HG03558 (cell line): ENCODE data around the gene TPTE2.
A peak's percentile ranks its signal among the peaks of the same experiment; 100 is the strongest.
"Not testable (repeated sequence)": the region's sequence is repeated elsewhere in the genome, so short reads cannot be mapped to it uniquely, and the experiment has no call there.

Experiments
- ATAC-seq: cut with Tn5 transposase; IDR thresholded peaks from one replicate; pipeline ENCODE4 v1.9.1; 2021; ENCODE audit warnings: moderate number of reproducible peaks; ENCODE audit not compliant: unreplicated experiment; ENCODE audit errors: extremely low read depth

The TPTE2 gene

GRCh38 chr13:19561127-19561582, at the start of gene TPTE2:
Gene TPTE2, minus strand, starts transcription at chr13:19561532. Its CDS starts 58,298 bp downstream, at chr13:19503234.
- not testable (repeated sequence) for ATAC-seq

DNA sequence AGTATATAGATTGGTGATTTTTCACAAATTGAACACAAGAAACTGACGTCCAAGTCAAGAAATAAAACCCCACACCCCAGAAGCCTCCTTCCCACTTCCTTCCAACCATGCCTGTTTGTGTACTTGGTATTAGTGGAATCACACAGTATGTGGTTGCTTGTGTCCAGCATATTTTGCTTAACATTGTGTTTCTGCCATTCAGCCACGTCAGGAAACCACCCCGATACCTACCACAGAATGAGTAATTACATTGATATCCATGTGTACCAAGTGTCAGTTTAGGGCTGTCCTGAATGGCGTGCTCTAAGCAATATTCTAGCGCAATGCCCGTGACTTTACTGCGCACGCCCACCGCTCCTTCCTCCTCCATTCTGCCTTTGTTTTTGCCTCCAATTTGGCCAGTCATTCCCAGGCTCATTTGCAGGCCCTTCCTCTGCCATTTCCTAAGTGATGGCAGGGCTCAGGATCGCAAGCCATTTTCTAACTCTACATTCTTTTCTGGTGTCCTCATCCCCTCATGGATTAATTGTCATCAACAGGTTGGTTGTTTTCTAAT, 46.3 kb upstream of the TPTE2 start:
- ATAC-seq = no peak

GRCh38 chr13:19606737-19607136, 45.4 kb upstream of the TPTE2 start:
- ATAC-seq = no peak

DNA sequence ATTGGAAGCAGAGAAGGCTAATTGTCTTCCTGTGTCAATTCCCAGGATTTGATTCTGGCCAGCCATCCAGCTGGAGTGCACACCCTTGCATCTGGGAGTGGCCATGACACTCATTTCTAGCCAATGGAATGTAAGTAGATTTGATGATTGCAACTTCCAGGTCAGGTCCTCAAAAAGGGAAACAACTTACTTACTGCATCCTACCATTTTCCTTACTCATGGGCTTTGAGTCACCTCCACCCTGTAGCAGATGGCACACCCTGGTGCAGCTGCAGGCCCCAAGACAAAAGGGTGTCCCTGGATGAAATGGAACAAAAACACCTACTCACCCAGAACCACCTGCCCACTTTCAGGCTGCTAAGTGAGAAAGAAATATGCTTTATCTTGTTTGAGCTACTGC, 44.8 kb upstream of the TPTE2 start:
- no peak for ATAC-seq

DNA sequence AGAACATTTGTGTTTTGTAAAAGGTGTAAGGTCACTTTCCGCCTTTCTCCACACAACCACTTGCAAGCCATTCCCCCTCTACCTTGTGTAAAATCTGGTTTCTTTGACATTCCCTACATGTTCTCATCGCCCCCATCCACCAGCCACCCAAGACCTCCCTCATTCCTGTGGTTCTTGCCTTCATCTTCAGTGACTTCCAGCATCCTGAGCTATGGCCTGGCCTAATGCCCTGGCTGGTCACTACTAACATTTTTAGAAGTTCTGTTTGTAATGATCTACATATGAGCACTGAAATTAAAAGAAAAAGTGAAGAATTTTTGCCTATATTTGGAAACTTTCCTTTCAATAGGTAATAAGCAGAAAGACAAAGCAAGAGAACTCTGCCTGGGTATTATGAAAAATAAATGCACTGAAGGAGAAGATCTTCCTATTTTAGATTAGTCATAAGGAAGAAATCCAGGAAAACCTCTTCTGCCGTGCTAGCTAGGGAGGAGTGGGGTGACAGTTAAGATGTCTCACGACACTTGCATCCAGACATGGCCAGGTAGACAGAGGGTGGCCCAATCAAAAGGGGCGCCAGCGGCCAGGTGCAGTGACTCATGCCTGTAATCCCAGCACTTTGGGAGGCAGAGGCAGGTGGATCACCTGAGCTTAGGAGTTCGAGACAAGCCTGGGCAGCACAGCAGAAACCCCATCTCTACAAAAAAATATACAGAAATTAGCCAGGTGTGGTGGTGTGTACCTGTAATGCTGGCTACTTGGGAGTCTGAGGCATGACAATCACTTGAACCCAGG, 44.0 kb upstream of the TPTE2 start:
- no peak for ATAC-seq

- no peak for ATAC-seq
These were observed 43.0 kb upstream of the TPTE2 start for GRCh38 chr13:19604306-19604705.

GRCh38 chr13:19601749-19602725, 40.7 kb upstream of the TPTE2 start:
- ATAC-seq = peak; percentile 67

GRCh38 chr13:19597523-19597922, 36.2 kb upstream of the TPTE2 start:
- ATAC-seq = no peak

DNA sequence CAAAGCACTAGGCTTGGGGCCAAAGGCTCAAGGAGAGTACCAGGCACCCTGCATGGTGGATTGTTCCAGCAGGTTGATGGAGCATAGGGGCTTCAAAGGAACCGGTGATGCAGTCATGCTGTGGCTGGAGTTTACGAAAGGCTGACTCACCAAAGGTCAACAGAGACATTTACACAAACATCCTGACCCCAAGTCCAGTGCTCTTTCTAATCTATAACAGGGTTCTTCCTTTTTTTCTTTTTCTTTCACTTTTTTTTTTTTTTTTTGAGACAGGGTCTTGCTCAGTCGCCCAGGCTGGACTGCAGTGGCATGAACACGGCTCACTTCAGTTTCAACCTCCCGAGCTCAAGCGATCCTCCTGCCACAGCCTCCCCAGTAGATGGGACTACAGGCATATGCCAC, 35.6 kb upstream of the TPTE2 start:
- no peak for ATAC-seq

- no peak for ATAC-seq
These were observed 34.8 kb upstream of the TPTE2 start for GRCh38 chr13:19596086-19596485.

GRCh38 chr13:19592657-19593180, 31.4 kb upstream of the TPTE2 start:
- no peak for ATAC-seq

GRCh38 chr13:19591864-19592263, 30.5 kb upstream of the TPTE2 start:
- no peak for ATAC-seq

- no peak for ATAC-seq
These were observed 29.1 kb upstream of the TPTE2 start for GRCh38 chr13:19590423-19590822.

GRCh38 chr13:19589312-19589711, 28.0 kb upstream of the TPTE2 start:
- ATAC-seq = no peak

GRCh38 chr13:19587635-19588300, 26.4 kb upstream of the TPTE2 start:
- peak; percentile 69 for ATAC-seq

DNA sequence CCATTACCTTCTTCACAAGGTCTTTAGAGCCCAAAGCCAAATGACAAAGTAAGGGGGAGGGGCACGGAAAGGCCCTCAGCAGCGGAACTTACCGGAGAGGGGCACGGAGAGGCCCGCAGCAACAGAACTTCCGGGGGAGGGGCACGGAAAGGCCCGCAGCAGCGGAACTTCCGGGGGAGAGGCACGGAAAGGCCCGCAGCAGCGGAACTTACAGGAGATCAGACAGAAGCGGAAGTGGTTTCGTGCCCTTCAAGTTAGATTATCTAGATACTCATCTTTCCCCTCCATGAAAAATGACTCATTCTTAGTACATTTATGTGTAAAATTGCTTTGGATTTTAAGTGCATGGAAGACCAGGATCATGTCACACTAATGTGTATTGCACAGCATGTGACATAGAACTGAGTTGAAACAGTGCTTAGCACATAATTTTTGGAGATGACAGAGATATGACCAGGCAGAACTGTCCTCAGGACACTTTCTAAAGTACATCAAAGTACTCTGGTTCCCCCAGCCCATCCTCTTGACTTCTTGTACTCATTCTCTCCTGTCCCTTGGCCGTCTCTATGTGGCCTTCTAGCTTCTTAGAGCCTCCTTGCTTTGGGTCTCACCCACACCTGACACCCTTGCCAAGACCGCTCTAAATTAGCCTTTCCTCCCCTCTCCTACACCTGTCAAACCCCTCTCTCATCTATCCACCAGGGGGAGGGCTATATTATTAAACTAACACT, 25.7 kb upstream of the TPTE2 start:
- ATAC-seq = peak; percentile 60

GRCh38 chr13:19581675-19582074, 20.3 kb upstream of the TPTE2 start:
- ATAC-seq = no peak

DNA sequence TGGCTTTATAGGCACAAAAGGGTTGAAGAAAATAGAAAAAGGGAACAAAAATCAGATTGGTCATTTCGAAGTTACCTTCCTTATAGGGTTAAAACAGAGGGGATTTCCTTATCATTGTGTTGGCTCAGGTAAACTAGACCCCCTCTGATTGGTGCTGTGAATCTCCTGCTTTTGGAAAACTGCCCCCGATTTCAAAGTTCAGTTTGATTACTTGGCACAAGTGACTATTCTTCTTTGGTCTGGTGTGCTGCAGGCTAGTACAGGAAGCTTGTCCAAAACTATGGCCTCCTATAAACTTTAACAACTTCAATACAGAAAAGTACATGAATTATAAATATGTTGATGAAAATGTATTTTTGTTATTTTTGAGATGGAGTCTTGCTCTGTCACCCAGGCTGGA, 13.9 kb upstream of the TPTE2 start:
- no peak for ATAC-seq

- ATAC-seq = no peak
These were observed 11.9 kb upstream of the TPTE2 start for GRCh38 chr13:19573120-19573716.
